H1 (cell line): ENCODE results near the gene SLC44A1. TPM values are rescaled to one million over a fixed set of nuclear protein-coding genes. Genes with fewer than 3 reads are reported as not detected.
A peak's percentile ranks its signal among the peaks of the same experiment; 100 is the strongest.

Experiments
- CTCF ChIA-PET: fragments of 300-600 bp; sonication (Branson Sonifier 250); formaldehyde crosslinking; loops from one replicate; lab custom pipeline; 2021; ENCODE audit not compliant: partially characterized antibody; lab: Charles Lee
- POLR2A ChIA-PET: fragments of 300-600 bp; sonication (Branson Sonifier 250); formaldehyde crosslinking; loops from one replicate; lab custom pipeline; 2021; ENCODE audit warnings: inconsistent platforms; ENCODE audit not compliant: partially characterized antibody; lab: Charles Lee
- DNase-seq, 2 experiments: peaks; one replicate each; pipeline versions ENCODE4 v3.0.0 to v3.0.0-alpha.2; 2010 to 2022; ENCODE audit warnings: low spot score in 2 of 2, low read depth in 1 of 2, mixed read lengths in 1 of 2
- FAIRE-seq: peaks from 2 replicates; lab custom pipeline; 2011; peaks lifted over from hg19 to GRCh38; lab: Jason Lieb, UNC
- H2AFZ ChIP-seq: 2 replicates; pipeline ENCODE4 v1.8.1; 2012; ENCODE audit warnings: low read length, inconsistent platforms
- H2AK5ac ChIP-seq: 2 replicates; pipeline ENCODE4 v1.6.1; 2013; ENCODE audit warnings: low read depth, low read length
- H2BK120ac ChIP-seq: replicated peaks from 2 replicates; pipeline ENCODE3; 2013; ENCODE audit warnings: low read depth, low read length, inconsistent platforms
- H2BK12ac ChIP-seq: 2 replicates; pipeline ENCODE4 v1.6.1; 2013; ENCODE audit warnings: low read depth, low read length
- H2BK15ac ChIP-seq: 2 replicates; pipeline ENCODE4 v1.6.1; 2013; ENCODE audit warnings: low read length
- H2BK20ac ChIP-seq: 2 replicates; pipeline ENCODE4 v1.6.1; 2013; ENCODE audit warnings: low read length
- H2BK5ac ChIP-seq: 2 replicates; pipeline ENCODE4 v1.6.1; 2013; ENCODE audit warnings: low read depth, low read length
- H3K14ac ChIP-seq: 2 replicates; pipeline ENCODE4 v1.6.1; 2013; ENCODE audit warnings: inconsistent platforms; ENCODE audit not compliant: insufficient read length
- H3K18ac ChIP-seq: 2 replicates; pipeline ENCODE4 v1.6.1; 2013; ENCODE audit warnings: low read length; ENCODE audit errors: extremely low read depth
- H3K23ac ChIP-seq: 2 replicates; pipeline ENCODE4 v1.6.1; 2013; ENCODE audit warnings: inconsistent platforms; ENCODE audit not compliant: insufficient read length
- H3K23me2 ChIP-seq: 2 replicates; pipeline ENCODE4 v1.6.1; 2013; ENCODE audit warnings: low read depth, low read length
- H3K27ac ChIP-seq: 2 replicates; pipeline ENCODE4 v1.6.1; 2011; ENCODE audit warnings: low read depth, low read length, inconsistent platforms
- H3K27me3 ChIP-seq, 4 experiments: replicated peaks in 1 of 4; 1 replicate in 1 of 4; 2 replicates in 3 of 4; pipeline versions ENCODE4 v1.6.1 to v1.8.1; 2011 to 2013; ENCODE audit warnings: low read length in 3 of 4, mild to moderate bottlenecking in 3 of 4, inconsistent platforms in 2 of 4, mixed read lengths in 2 of 4, moderate library complexity in 1 of 4; ENCODE audit not compliant: control insufficient read depth in 3 of 4, insufficient read depth in 3 of 4; ENCODE audit errors: extremely low read depth in 1 of 4
- H3K36me3 ChIP-seq, 4 experiments: 2 replicates each; pipeline versions ENCODE4 v1.6.1 to v1.8.1; 2011 to 2013; ENCODE audit warnings: mild to moderate bottlenecking in 4 of 4, low read length in 3 of 4, moderate library complexity in 2 of 4, control low read depth in 1 of 4, inconsistent platforms in 1 of 4; ENCODE audit not compliant: insufficient read depth in 4 of 4, control insufficient read depth in 2 of 4
- H3K4ac ChIP-seq: replicated peaks from 2 replicates; pipeline ENCODE3; 2013; ENCODE audit warnings: low read length, low read depth, mixed read lengths, inconsistent platforms; ENCODE audit not compliant: insufficient read length
- H3K4me1 ChIP-seq, 4 experiments: replicated peaks in 1 of 4; 1 replicate in 1 of 4; 2 replicates in 3 of 4; pipeline versions ENCODE4 v1.6.1 to v1.8.1; 2011 to 2013; ENCODE audit warnings: low read length in 3 of 4, inconsistent platforms in 2 of 4, mixed read lengths in 1 of 4; ENCODE audit not compliant: insufficient read depth in 4 of 4, control insufficient read depth in 3 of 4
- H3K4me2 ChIP-seq, 2 experiments: 2 replicates each; pipeline versions ENCODE4 v1.6.1 to v1.8.1; 2011 to 2013; ENCODE audit warnings: low read depth in 2 of 2, low read length in 2 of 2, control low read depth in 1 of 2, inconsistent platforms in 1 of 2, mild to moderate bottlenecking in 1 of 2; ENCODE audit not compliant: insufficient read depth in 1 of 2
- H3K4me3 ChIP-seq, 4 experiments: fragments of 200-600, 300-600 bp in 1 of 4; sonication (generic), shearing (Covaris generic), sonication (Bioruptor Twin) in 1 of 4; 2 replicates each; pipeline versions ENCODE4 v1.5.1 to v1.8.1; 2011 to 2016; ENCODE audit warnings: low read length in 4 of 4, low read depth in 3 of 4, control low read depth in 2 of 4, inconsistent platforms in 2 of 4, mild to moderate bottlenecking in 2 of 4, mixed read lengths in 1 of 4, moderate library complexity in 1 of 4; ENCODE audit not compliant: insufficient read depth in 2 of 4; ENCODE audit errors: extremely low read depth in 1 of 4
- H3K56ac ChIP-seq: replicated peaks from 2 replicates; pipeline ENCODE3; 2013; ENCODE audit warnings: low read depth, mild to moderate bottlenecking, mixed read lengths, low read length, inconsistent platforms; ENCODE audit not compliant: insufficient read length
- H3K79me1 ChIP-seq: 2 replicates; pipeline ENCODE4 v1.6.1; 2013; ENCODE audit warnings: low read depth, low read length, control low read depth
- H3K79me2 ChIP-seq, 2 experiments: 2 replicates each; pipeline versions ENCODE4 v1.6.1 to v1.8.1; 2012 to 2013; ENCODE audit warnings: low read length in 2 of 2, mild to moderate bottlenecking in 2 of 2, inconsistent platforms in 1 of 2; ENCODE audit not compliant: insufficient read depth in 2 of 2, control insufficient read depth in 1 of 2
- H3K9ac ChIP-seq, 4 experiments: replicated peaks in 1 of 4; 1 replicate in 1 of 4; 2 replicates in 3 of 4; pipeline versions ENCODE4 v1.6.1 to v1.8.1; 2011 to 2013; ENCODE audit warnings: low read depth in 3 of 4, low read length in 3 of 4, control low read depth in 2 of 4, mild to moderate bottlenecking in 2 of 4, moderate library complexity in 2 of 4, inconsistent platforms in 1 of 4; ENCODE audit errors: extremely low read depth in 1 of 4
- H3K9me3 ChIP-seq, 2 experiments: 2 replicates each; pipeline versions ENCODE4 v1.6.1 to v1.8.1; 2012 to 2013; ENCODE audit warnings: mild to moderate bottlenecking in 2 of 2, moderate library complexity in 2 of 2, control low read depth in 1 of 2, inconsistent platforms in 1 of 2, low read depth in 1 of 2, low read length in 1 of 2, mixed read lengths in 1 of 2; ENCODE audit not compliant: insufficient read depth in 2 of 2
- H4K20me1 ChIP-seq, 2 experiments: replicated peaks in 1 of 2; 2 replicates each; pipeline versions ENCODE3 to v1.8.1; 2011 to 2013; ENCODE audit warnings: inconsistent platforms in 2 of 2, low read length in 2 of 2, mild to moderate bottlenecking in 1 of 2; ENCODE audit not compliant: insufficient read depth in 2 of 2, control insufficient read depth in 1 of 2
- H4K5ac ChIP-seq: 2 replicates; pipeline ENCODE4 v1.6.1; 2013; ENCODE audit warnings: low read length, low read depth, mixed read lengths, inconsistent platforms; ENCODE audit not compliant: insufficient read length
- H4K8ac ChIP-seq: 2 replicates; pipeline ENCODE4 v1.8.0; 2013; ENCODE audit warnings: mild to moderate bottlenecking, moderate library complexity, low read length, inconsistent platforms; ENCODE audit not compliant: insufficient read depth; ENCODE audit errors: extremely low read depth
- H4K91ac ChIP-seq: replicated peaks from 2 replicates; pipeline ENCODE3; 2013; ENCODE audit warnings: low read length, mixed read lengths, inconsistent platforms; ENCODE audit not compliant: insufficient read length
- CREB1 ChIP-seq: IDR thresholded peaks from 2 replicates; pipeline ENCODE4 v1.6.1; 2012; ENCODE audit warnings: inconsistent platforms
- EZH2 ChIP-seq: fragments of 200-600 bp; sonication (generic); IDR thresholded peaks from 2 replicates; pipeline ENCODE4 v1.7.1; 2012; ENCODE audit warnings: low read depth, mild to moderate bottlenecking, moderate library complexity, low read length, inconsistent platforms; ENCODE audit not compliant: severe bottlenecking
- KDM1A ChIP-seq: fragments of 200-600, 300-600 bp; sonication (generic); IDR thresholded peaks from 2 replicates; pipeline ENCODE4 v1.7.1; 2016; ENCODE audit warnings: mild to moderate bottlenecking, low read length, borderline replicate concordance
- KDM5A ChIP-seq: fragments of 200-600 bp; IDR thresholded peaks from 2 replicates; pipeline ENCODE4 v1.7.1; 2012; ENCODE audit warnings: mild to moderate bottlenecking, low read length, inconsistent platforms, mixed read lengths
- WGBS, 2 experiments: shearing (Covaris generic) in 1 of 2; methylation state at CpG; one replicate each; pipeline versions ENCODE4 v1.1.6 to v1.1.7; 2013 to 2015; ENCODE audit warnings: low lambda C conversion rate in 2 of 2, mixed read lengths in 2 of 2, inconsistent platforms in 1 of 2, low coverage in 1 of 2, missing lambda C conversion rate in 1 of 2; ENCODE audit not compliant: insufficient replicate concordance in 2 of 2, insufficient coverage in 1 of 2, insufficient read length in 1 of 2; ENCODE audit errors: extremely low coverage in 1 of 2, missing lambda C conversion rate in 1 of 2; 5-methylcytosine and 5-hydroxymethylcytosine counted together
- polyA plus RNA-seq, 7 experiments: library from polyadenylated mRNA; depleted of rRNA in 3 of 7; stranded (reverse) in 5 of 7; unstranded in 2 of 7; fragments of >200 nt in 5 of 7; fragments of 200-250 nt in 2 of 7; gene quantifications; 1 replicate in 5 of 7; 2 replicates in 1 of 7; 4 replicates in 1 of 7; pipeline versions ENCODE4 v1.2.1 to v1.2.3, GENCODE V29; 2011 to 2013; ENCODE audit warnings: missing spikeins in 2 of 7, mixed read lengths in 2 of 7
- total RNA-seq: library from RNA; stranded (reverse); fragmentation: NEBNext Ultra II Directional; extraction: Animal tissue kit (Norgen Biotek cat#: 25700); gene quantifications from 2 replicates; pipeline ENCODE4 v1.2.1, GENCODE V29; 2021

SLC44A1 gene
- total and polyA plus RNA-seq, 2 of the 8 experiments (the other 6 are each of a cell fraction or from before 2014, with no cell fraction given) = 30.5 to 71.2 TPM

- no peaks in the 10 kb centered on the region for H3K79me1 ChIP-seq
- peaks cover 2 to 30% (median 17%) of the 10 kb centered on the region in 4 experiments for H3K4me1 ChIP-seq
- H4K91ac ChIP-seq = no peak overlapping the region
- H3K14ac ChIP-seq = no peak overlapping the region
- H3K18ac ChIP-seq = peak overlapping the region; percentile 63; the same call in 1 of the 2 replicates
- no peaks in the 10 kb centered on the region for H4K20me1 ChIP-seq
- H4K8ac ChIP-seq = no peak overlapping the region
- no peak overlapping the region for H3K9ac ChIP-seq
- 0 out of 2 replicates have a peak overlapping the region, but pooled peaks have one; percentile 84 for H2AK5ac ChIP-seq
- no peaks in the 10 kb centered on the region for H3K36me3 ChIP-seq
- no peak overlapping the region for H3K4ac ChIP-seq
- peaks cover 0 to 89% of the 10 kb centered on the region in 2 experiments; a peak in 3 of 4 replicates for H3K79me2 ChIP-seq
- no peaks in the 10 kb centered on the region for H3K9me3 ChIP-seq
- FAIRE-seq = no peak
- no peak overlapping the region for H4K5ac ChIP-seq
- H3K23me2 ChIP-seq = no peaks in the 10 kb centered on the region
- no peak overlapping the region for H3K23ac ChIP-seq
- H2BK5ac ChIP-seq = 0 out of 2 replicates have a peak overlapping the region, but pooled peaks have one; percentile 29
- H3K4me2 ChIP-seq = 0 out of 4 replicates have a peak overlapping the region, but pooled peaks of 1 of the 2 experiments have one; percentile 6
- peak overlapping the region; percentile 81 for H2BK20ac ChIP-seq
- peak overlapping the region; percentile 82; the same call in 1 of the 2 replicates for H2BK12ac ChIP-seq
- H2AFZ ChIP-seq = no peak overlapping the region
- CTCF ChIA-PET = interaction anchor here (0.5 to 1.1 kb wide), 4 partner anchors 33 to 125 kb away, joined by 3 to 6 read pairs (median 3); partner anchors contain the start of gene SLC44A1
- H2BK120ac ChIP-seq = no peak overlapping the region
- no peaks in the 10 kb centered on the region for H3K27me3 ChIP-seq
- 0 out of 2 replicates have a peak overlapping the region, but pooled peaks have one; percentile 54 for H2BK15ac ChIP-seq
- 81% methylated on average over 1 of the region's 1 CpG; no CpG with 5 or more reads in 1 of the 2 experiments for WGBS, 2 experiments
- no peak for DNase-seq
- no peak overlapping the region for H3K56ac ChIP-seq
- no peak overlapping the region for H3K27ac ChIP-seq
- no peak overlapping the region for H3K4me3 ChIP-seq
- TF ChIP-seq CREB1 = no peak
- no peak for TF ChIP-seq KDM1A
- no peak for TF ChIP-seq KDM5A
- no peak for TF ChIP-seq EZH2
- POLR2A ChIA-PET = interaction anchor here (0.7 to 3.5 kb wide), 3 partner anchors 10 to 46 kb away, joined by 4 to 16 read pairs (median 4); no protein-coding TSS in a partner anchor
These were observed 46.5 kb downstream of the SLC44A1 start for GRCh38 chr9:105290954-105291353.
